HL-60 (cell line): ENCODE results near the gene ZDBF2.

Source experiments
- DNase-seq, 2 experiments: peaks; one replicate each; pipeline ENCODE4 v3.0.0-alpha.2; 2010 to 2020; ENCODE audit warnings: low read depth in 1 of 2, low spot score in 1 of 2
- H3K27ac ChIP-seq: fragments of 250-450 bp; sonication (Bioruptor Pico); replicated peaks from 2 replicates; pipeline ENCODE4 v1.5.1; 2020; ENCODE audit warnings: mild to moderate bottlenecking, moderate library complexity
- H3K27me3 ChIP-seq: fragments of 250-450 bp; sonication (Bioruptor Pico); 2 replicates; pipeline ENCODE4 v1.5.1; 2021; ENCODE audit warnings: mild to moderate bottlenecking, moderate library complexity; ENCODE audit not compliant: insufficient read depth, poor library complexity, severe bottlenecking
- H3K4me3 ChIP-seq: replicated peaks from 2 replicates; pipeline ENCODE4 v1.5.1; 2011; ENCODE audit warnings: mild to moderate bottlenecking, control low read depth, low read length; ENCODE audit not compliant: insufficient read depth
- GABPA ChIP-seq: IDR thresholded peaks from 2 replicates; pipeline ENCODE4 v1.6.1; 2012; ENCODE audit warnings: low read depth
- POLR2AphosphoS5 ChIP-seq: IDR thresholded peaks from 2 replicates; pipeline ENCODE4 v1.6.1; 2012; ENCODE audit warnings: low read depth
- SPI1 ChIP-seq: IDR thresholded peaks from 2 replicates; pipeline ENCODE4 v1.6.1; 2012; ENCODE audit warnings: low read depth, mild to moderate bottlenecking, borderline replicate concordance
- TF ChIP-seq, protein P1 (sequence below): IDR thresholded peaks from one replicate; pipeline ENCODE4 v1.5.1; 2011; ENCODE audit warnings: low read length, control low read depth, inconsistent platforms; ENCODE audit not compliant: insufficient read depth
- TF ChIP-seq, protein P2 (sequence below): IDR thresholded peaks from 2 replicates; pipeline ENCODE4 v1.6.1; 2012; ENCODE audit warnings: low read depth; ENCODE audit not compliant: insufficient replicate concordance

ZDBF2 gene

DNA sequence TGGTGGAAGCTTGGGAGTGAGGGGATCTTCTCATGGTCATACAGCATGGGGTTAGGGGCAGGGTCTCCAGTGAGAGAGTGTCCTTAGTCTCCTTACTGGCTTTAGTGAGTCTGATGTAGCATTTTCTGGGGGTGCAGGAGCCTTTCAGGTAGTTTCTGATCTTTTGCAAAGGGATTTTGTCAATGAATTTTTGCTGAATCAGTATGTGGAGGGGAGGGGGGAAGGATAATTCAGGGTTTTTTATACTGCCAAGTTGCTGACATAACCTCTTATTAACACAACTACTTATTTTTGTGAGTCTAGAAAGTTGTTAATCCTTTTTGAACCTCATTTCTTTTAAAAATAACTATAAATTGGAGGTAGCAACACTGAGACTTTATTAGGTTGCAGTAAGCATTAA is 35.3 kb upstream of the ZDBF2 start:
- no peak for DNase-seq
- TF ChIP-seq, protein P1, sequence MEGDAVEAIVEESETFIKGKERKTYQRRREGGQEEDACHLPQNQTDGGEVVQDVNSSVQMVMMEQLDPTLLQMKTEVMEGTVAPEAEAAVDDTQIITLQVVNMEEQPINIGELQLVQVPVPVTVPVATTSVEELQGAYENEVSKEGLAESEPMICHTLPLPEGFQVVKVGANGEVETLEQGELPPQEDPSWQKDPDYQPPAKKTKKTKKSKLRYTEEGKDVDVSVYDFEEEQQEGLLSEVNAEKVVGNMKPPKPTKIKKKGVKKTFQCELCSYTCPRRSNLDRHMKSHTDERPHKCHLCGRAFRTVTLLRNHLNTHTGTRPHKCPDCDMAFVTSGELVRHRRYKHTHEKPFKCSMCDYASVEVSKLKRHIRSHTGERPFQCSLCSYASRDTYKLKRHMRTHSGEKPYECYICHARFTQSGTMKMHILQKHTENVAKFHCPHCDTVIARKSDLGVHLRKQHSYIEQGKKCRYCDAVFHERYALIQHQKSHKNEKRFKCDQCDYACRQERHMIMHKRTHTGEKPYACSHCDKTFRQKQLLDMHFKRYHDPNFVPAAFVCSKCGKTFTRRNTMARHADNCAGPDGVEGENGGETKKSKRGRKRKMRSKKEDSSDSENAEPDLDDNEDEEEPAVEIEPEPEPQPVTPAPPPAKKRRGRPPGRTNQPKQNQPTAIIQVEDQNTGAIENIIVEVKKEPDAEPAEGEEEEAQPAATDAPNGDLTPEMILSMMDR = no peak
- TF ChIP-seq POLR2AphosphoS5 = no peak
- H3K4me3 ChIP-seq = no peak overlapping the region
- peaks cover 7% of the 10 kb centered on the region for H3K27me3 ChIP-seq
- no peak overlapping the region for H3K27ac ChIP-seq

DNA sequence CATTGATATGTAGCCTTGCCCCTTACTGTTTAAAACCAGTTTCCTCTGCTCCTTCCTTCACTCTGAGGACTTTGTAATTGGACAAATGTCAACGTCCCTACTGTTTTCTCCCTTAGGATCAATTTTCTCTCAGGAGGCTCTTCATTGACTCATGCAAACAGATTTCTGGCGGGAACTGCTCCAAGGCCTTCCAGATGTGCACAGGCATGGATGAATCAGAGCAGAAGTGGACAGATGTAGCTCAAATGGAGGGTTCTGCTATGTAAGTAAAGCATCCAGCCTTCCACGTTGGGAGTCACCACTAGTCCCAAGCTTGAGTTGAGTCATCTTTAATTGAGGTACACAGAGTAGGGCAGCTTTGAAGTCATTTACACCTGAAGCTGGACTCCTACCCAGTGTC is 34.1 kb upstream of the ZDBF2 start:
- no peak overlapping the region for H3K4me3 ChIP-seq
- no peak for DNase-seq
- no peak for TF ChIP-seq GABPA
- TF ChIP-seq, protein P2, sequence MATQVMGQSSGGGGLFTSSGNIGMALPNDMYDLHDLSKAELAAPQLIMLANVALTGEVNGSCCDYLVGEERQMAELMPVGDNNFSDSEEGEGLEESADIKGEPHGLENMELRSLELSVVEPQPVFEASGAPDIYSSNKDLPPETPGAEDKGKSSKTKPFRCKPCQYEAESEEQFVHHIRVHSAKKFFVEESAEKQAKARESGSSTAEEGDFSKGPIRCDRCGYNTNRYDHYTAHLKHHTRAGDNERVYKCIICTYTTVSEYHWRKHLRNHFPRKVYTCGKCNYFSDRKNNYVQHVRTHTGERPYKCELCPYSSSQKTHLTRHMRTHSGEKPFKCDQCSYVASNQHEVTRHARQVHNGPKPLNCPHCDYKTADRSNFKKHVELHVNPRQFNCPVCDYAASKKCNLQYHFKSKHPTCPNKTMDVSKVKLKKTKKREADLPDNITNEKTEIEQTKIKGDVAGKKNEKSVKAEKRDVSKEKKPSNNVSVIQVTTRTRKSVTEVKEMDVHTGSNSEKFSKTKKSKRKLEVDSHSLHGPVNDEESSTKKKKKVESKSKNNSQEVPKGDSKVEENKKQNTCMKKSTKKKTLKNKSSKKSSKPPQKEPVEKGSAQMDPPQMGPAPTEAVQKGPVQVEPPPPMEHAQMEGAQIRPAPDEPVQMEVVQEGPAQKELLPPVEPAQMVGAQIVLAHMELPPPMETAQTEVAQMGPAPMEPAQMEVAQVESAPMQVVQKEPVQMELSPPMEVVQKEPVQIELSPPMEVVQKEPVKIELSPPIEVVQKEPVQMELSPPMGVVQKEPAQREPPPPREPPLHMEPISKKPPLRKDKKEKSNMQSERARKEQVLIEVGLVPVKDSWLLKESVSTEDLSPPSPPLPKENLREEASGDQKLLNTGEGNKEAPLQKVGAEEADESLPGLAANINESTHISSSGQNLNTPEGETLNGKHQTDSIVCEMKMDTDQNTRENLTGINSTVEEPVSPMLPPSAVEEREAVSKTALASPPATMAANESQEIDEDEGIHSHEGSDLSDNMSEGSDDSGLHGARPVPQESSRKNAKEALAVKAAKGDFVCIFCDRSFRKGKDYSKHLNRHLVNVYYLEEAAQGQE = no peak
- TF ChIP-seq POLR2AphosphoS5 = no peak
- TF ChIP-seq, protein P1 = no peak
- TF ChIP-seq SPI1 = no peak
- peaks cover 8% of the 10 kb centered on the region for H3K27me3 ChIP-seq
- H3K27ac ChIP-seq = no peak overlapping the region

DNA sequence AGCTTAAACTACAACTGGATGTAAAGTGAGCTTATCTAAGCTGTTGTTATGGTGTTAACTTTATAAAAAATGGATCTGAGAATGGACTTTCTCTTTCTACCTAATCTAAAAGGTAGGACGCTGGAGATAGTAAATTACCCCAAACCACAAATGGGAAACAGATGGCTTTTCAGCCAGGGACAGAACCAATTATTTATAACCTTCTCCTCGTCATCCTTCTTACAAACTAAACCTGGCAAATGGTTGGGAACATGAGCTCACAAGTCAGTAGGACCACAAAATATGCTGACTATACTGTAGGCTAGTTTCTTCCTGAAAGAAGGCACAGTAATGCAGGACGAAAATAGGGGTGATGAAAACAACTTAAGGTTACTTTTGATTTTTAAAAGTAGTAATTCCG is 32.7 kb upstream of the ZDBF2 start:
- H3K27ac ChIP-seq = no peak overlapping the region
- H3K4me3 ChIP-seq = no peak overlapping the region
- H3K27me3 ChIP-seq = peaks cover 8% of the 10 kb centered on the region
- no peak for TF ChIP-seq GABPA
- TF ChIP-seq, protein P2 = no peak
- TF ChIP-seq POLR2AphosphoS5 = no peak
- TF ChIP-seq, protein P1 = no peak
- TF ChIP-seq SPI1 = no peak
- DNase-seq = no peak

DNA sequence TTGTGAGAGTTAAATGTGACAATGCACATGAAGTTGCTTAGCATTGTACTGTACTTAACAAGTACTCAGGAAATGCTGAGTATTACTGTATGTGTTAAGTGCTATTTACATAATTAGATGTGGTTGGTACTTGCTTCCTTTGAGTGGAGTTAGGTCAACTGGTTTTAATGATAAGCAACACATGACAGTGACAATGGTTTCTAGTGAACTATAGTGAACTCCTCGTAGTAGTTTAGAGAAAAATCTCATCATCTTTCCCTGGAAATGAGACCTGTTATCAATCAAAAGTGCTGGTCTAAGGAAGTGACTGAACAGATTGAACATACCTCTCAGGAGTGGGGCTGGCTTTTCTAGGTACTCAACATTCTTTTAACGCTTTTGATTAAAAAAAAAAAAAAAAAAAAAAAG is 29.2 kb upstream of the ZDBF2 start:
- H3K4me3 ChIP-seq = no peak overlapping the region
- H3K27me3 ChIP-seq = peaks cover 12% of the 10 kb centered on the region
- no peak overlapping the region for H3K27ac ChIP-seq
- TF ChIP-seq POLR2AphosphoS5 (no peak), GABPA (no peak), SPI1 (no peak)
- TF ChIP-seq, protein P1 = no peak
- TF ChIP-seq, protein P2 = no peak
- no peak for DNase-seq
